DND-41 (cell line): ENCODE data around the gene CD276.

Experiments
- ATAC-seq: fragments of 200-7000 bp; cut with Tn5 transposase; 3 replicates; pipeline ENCODE4 v1.9.1; 2021; ENCODE audit warnings: low read depth; ENCODE audit not compliant: insufficient read depth
- DNase-seq: peaks from one replicate; pipeline ENCODE4 v3.0.0-alpha.2; 2020
- H2AFZ ChIP-seq: 2 replicates; pipeline ENCODE4 v1.6.0; 2012; ENCODE audit warnings: low read depth, low read length
- H3K27ac ChIP-seq: 2 replicates; pipeline ENCODE4 v1.5.1; 2012; ENCODE audit warnings: low read length, inconsistent platforms
- H3K27me3 ChIP-seq: fragments of 200-600 bp; sonication (generic); 2 replicates; pipeline ENCODE4 v1.6.0; 2012; ENCODE audit warnings: low read length, mild to moderate bottlenecking, inconsistent platforms; ENCODE audit not compliant: insufficient read depth, poor library complexity
- H3K36me3 ChIP-seq: 2 replicates; pipeline ENCODE4 v1.5.1; 2012; ENCODE audit warnings: low read length, inconsistent platforms; ENCODE audit not compliant: insufficient read depth
- H3K4me1 ChIP-seq: 2 replicates; pipeline ENCODE4 v1.5.1; 2012; ENCODE audit warnings: mild to moderate bottlenecking, low read length; ENCODE audit not compliant: insufficient read depth
- H3K4me2 ChIP-seq: 2 replicates; pipeline ENCODE4 v1.6.0; 2012; ENCODE audit warnings: mild to moderate bottlenecking, moderate library complexity, low read length, inconsistent platforms; ENCODE audit not compliant: insufficient read depth
- H3K4me3 ChIP-seq, 2 experiments: fragments of 200-600 bp in 1 of 2; shearing (Covaris generic) in 1 of 2; 2 replicates each; pipeline ENCODE4 v1.5.1; 2012 to 2016; ENCODE audit warnings: inconsistent platforms in 2 of 2, low read length in 2 of 2, mild to moderate bottlenecking in 2 of 2, low read depth in 1 of 2, moderate library complexity in 1 of 2
- H3K79me2 ChIP-seq: 2 replicates; pipeline ENCODE4 v1.6.0; 2012; ENCODE audit warnings: low read length, inconsistent platforms; ENCODE audit not compliant: insufficient read depth
- H3K9ac ChIP-seq: 2 replicates; pipeline ENCODE4 v1.6.0; 2012; ENCODE audit warnings: low read depth, mild to moderate bottlenecking, inconsistent platforms, low read length, moderate library complexity
- H3K9me3 ChIP-seq: 2 replicates; pipeline ENCODE4 v1.5.1; 2012; ENCODE audit warnings: low read length, moderate library complexity, mild to moderate bottlenecking, inconsistent platforms; ENCODE audit not compliant: insufficient read depth, severe bottlenecking
- H4K20me1 ChIP-seq: 2 replicates; pipeline ENCODE4 v1.6.0; 2012; ENCODE audit warnings: low read length; ENCODE audit not compliant: insufficient read depth
- CTCF ChIP-seq: IDR thresholded peaks from 2 replicates; pipeline ENCODE4 v1.5.1; 2012; ENCODE audit warnings: borderline replicate concordance, low read length, moderate library complexity, mild to moderate bottlenecking; ENCODE audit not compliant: poor library complexity, severe bottlenecking; ENCODE audit errors: extremely low read depth
- EZH2 ChIP-seq: IDR thresholded peaks from 3 replicates; pipeline ENCODE4 v1.6.1; 2012; ENCODE audit warnings: borderline replicate concordance, low read depth, mild to moderate bottlenecking, moderate library complexity, low read length, inconsistent platforms; ENCODE audit not compliant: severe bottlenecking

The CD276 gene

GRCh38 chr15:73757571-73757970 lies 73.4 kb downstream of the CD276 start:
- no peak overlapping the region for H3K9ac ChIP-seq
- H3K27me3 ChIP-seq = peaks cover 12% of the 10 kb centered on the region
- no peak for TF ChIP-seq EZH2
- TF ChIP-seq CTCF = no peak
- no peaks in the 10 kb centered on the region for H3K79me2 ChIP-seq
- DNase-seq (no peak), ATAC-seq (no peak)
- no peak overlapping the region for H3K27ac ChIP-seq
- no peaks in the 10 kb centered on the region for H3K9me3 ChIP-seq
- H2AFZ ChIP-seq = no peak overlapping the region
- no peak overlapping the region for H3K4me2 ChIP-seq
- H4K20me1 ChIP-seq = no peaks in the 10 kb centered on the region
- H3K4me3 ChIP-seq = no peak overlapping the region
- H3K4me1 ChIP-seq = no peaks in the 10 kb centered on the region
- H3K36me3 ChIP-seq = no peaks in the 10 kb centered on the region

- DNase-seq (no peak), ATAC-seq (no peak)
- Histone ChIP-seq H3K4me3 (no peak overlapping the region), H3K4me2 (no peak overlapping the region), H3K9me3 (no peaks in the 10 kb centered on the region), H4K20me1 (no peaks in the 10 kb centered on the region), H3K27ac (no peak overlapping the region), H3K9ac (no peak overlapping the region), H3K27me3 (peaks cover 12% of the 10 kb centered on the region), H3K36me3 (no peaks in the 10 kb centered on the region), H2AFZ (no peak overlapping the region), H3K4me1 (no peaks in the 10 kb centered on the region), H3K79me2 (no peaks in the 10 kb centered on the region)
- TF ChIP-seq EZH2 (no peak), CTCF (no peak)
Measured at GRCh38 chr15:73758461-73758860, 74.3 kb downstream of the CD276 start.

- TF ChIP-seq EZH2 (no peak), CTCF (no peak)
- H3K4me2 ChIP-seq = no peak overlapping the region
Measured at GRCh38 chr15:73760330-73761329, 76.4 kb downstream of the CD276 start.

More at GRCh38 chr15:73760330-73761329, 76.4 kb downstream of the CD276 start:
- no peaks in the 10 kb centered on the region for H3K79me2 ChIP-seq
- H3K9me3 ChIP-seq = no peaks in the 10 kb centered on the region
- H3K27ac ChIP-seq = no peak overlapping the region
- no peaks in the 10 kb centered on the region for H4K20me1 ChIP-seq
- no peak overlapping the region for H2AFZ ChIP-seq
- DNase-seq (no peak), ATAC-seq (no peak)
- no peak overlapping the region for H3K4me3 ChIP-seq
- no peak overlapping the region for H3K9ac ChIP-seq
- no peaks in the 10 kb centered on the region for H3K36me3 ChIP-seq
- no peaks in the 10 kb centered on the region for H3K4me1 ChIP-seq
- peaks cover 18% of the 10 kb centered on the region for H3K27me3 ChIP-seq
